GM23248 (cell line): Measurements from ENCODE around the gene PRLR. TPM values are rescaled to one million over a fixed set of nuclear protein-coding genes. Genes with fewer than 3 reads are reported as not detected.

Experiments
- DNase-seq: peaks from one replicate; pipeline ENCODE4 v3.0.0-alpha.2; 2015
- H2AFZ ChIP-seq: fragments of 200-600 bp; sonication (generic); 2 replicates; pipeline ENCODE4 v1.6.1; 2016; ENCODE audit warnings: antibody characterized with exemption
- H3F3A ChIP-seq: fragments of 200-600 bp; sonication (generic); 2 replicates; pipeline ENCODE4 v1.6.1; 2016; ENCODE audit warnings: mild to moderate bottlenecking, antibody characterized with exemption, mixed run types; ENCODE audit not compliant: insufficient read depth
- H3K27ac ChIP-seq: fragments of 200-600 bp; sonication (generic); 2 replicates; pipeline ENCODE4 v1.5.1; 2016; ENCODE audit warnings: mild to moderate bottlenecking
- H3K27me3 ChIP-seq: fragments of 200-600 bp; sonication (generic); replicated peaks from 2 replicates; pipeline ENCODE4 v1.6.1; 2016; ENCODE audit warnings: mild to moderate bottlenecking; ENCODE audit not compliant: insufficient read depth
- H3K36me3 ChIP-seq: fragments of 200-600 bp; sonication (generic); 2 replicates; pipeline ENCODE4 v1.6.1; 2016; ENCODE audit warnings: low read depth, mild to moderate bottlenecking
- H3K4me1 ChIP-seq: fragments of 200-600 bp; sonication (generic); 2 replicates; pipeline ENCODE4 v1.6.1; 2016; ENCODE audit warnings: mild to moderate bottlenecking; ENCODE audit not compliant: insufficient read depth
- H3K4me2 ChIP-seq: fragments of 200-600 bp; sonication (generic); one replicate; pipeline ENCODE4 v1.6.1; 2016; ENCODE audit warnings: mild to moderate bottlenecking; ENCODE audit not compliant: unreplicated experiment
- H3K4me3 ChIP-seq: fragments of 200-600 bp; sonication (generic); 2 replicates; pipeline ENCODE4 v1.5.1; 2016; ENCODE audit warnings: mild to moderate bottlenecking
- H3K79me2 ChIP-seq: fragments of 200-600 bp; sonication (generic); 2 replicates; pipeline ENCODE4 v1.6.1; 2016; ENCODE audit warnings: mild to moderate bottlenecking; ENCODE audit not compliant: insufficient read depth
- H3K9ac ChIP-seq: fragments of 200-600 bp; sonication (generic); 2 replicates; pipeline ENCODE4 v1.6.1; 2016; ENCODE audit warnings: mild to moderate bottlenecking
- H3K9me2 ChIP-seq: fragments of 200-600 bp; sonication (generic); 2 replicates; pipeline ENCODE4 v1.6.1; 2016; ENCODE audit warnings: mixed run types, mild to moderate bottlenecking, moderate library complexity; ENCODE audit not compliant: insufficient read depth
- H3K9me3 ChIP-seq: fragments of 200-600 bp; sonication (generic); one replicate; pipeline ENCODE4 v1.6.1; 2017; ENCODE audit warnings: low read depth
- H4K20me1 ChIP-seq: fragments of 200-600 bp; sonication (generic); 2 replicates; pipeline ENCODE4 v1.6.0; 2016; ENCODE audit not compliant: insufficient read depth
- EZH2 ChIP-seq: fragments of 200-600 bp; sonication (generic); IDR thresholded peaks from 2 replicates; pipeline ENCODE4 v1.6.1; 2018; ENCODE audit warnings: antibody characterized with exemption, mild to moderate bottlenecking; ENCODE audit not compliant: insufficient read depth, poor library complexity, severe bottlenecking
- EZH2phosphoT487 ChIP-seq: fragments of 200-600 bp; sonication (generic); IDR thresholded peaks from 2 replicates; pipeline ENCODE4 v1.6.1; 2018; ENCODE audit warnings: antibody characterized with exemption, moderate library complexity, mild to moderate bottlenecking, low read depth; ENCODE audit not compliant: insufficient read depth
- WGBS, 2 experiments: methylation state at CpG; one replicate each; pipeline ENCODE4 v1.1.6; 2015 to 2017; ENCODE audit warnings: low lambda C conversion rate in 2 of 2, low coverage in 1 of 2; ENCODE audit errors: missing lambda C conversion rate in 2 of 2; 5-methylcytosine and 5-hydroxymethylcytosine counted together
- in situ Hi-C: fragments of 300-500 bp; cut with MboI; formaldehyde crosslinking; loops from 2 replicates; pipeline ENCODE4 v1.15.0; 2020
- polyA plus RNA-seq: library from polyadenylated mRNA; unstranded; fragments of >200 nt; fragmentation: Nextera tagmentation; extraction: Ambion mirVana; gene quantifications from 2 replicates; pipeline ENCODE4 v1.2.1, GENCODE V29; 2016
- total RNA-seq: library from RNA; depleted of rRNA; stranded (reverse); fragments of >200 nt; shearing (Covaris generic); gene quantifications from 2 replicates; pipeline ENCODE4 v1.2.3, GENCODE V29; 2014

The PRLR gene
- total and polyA plus RNA-seq, 2 experiments from 2014 or later, result 0.80 to 5.8 TPM

DNA sequence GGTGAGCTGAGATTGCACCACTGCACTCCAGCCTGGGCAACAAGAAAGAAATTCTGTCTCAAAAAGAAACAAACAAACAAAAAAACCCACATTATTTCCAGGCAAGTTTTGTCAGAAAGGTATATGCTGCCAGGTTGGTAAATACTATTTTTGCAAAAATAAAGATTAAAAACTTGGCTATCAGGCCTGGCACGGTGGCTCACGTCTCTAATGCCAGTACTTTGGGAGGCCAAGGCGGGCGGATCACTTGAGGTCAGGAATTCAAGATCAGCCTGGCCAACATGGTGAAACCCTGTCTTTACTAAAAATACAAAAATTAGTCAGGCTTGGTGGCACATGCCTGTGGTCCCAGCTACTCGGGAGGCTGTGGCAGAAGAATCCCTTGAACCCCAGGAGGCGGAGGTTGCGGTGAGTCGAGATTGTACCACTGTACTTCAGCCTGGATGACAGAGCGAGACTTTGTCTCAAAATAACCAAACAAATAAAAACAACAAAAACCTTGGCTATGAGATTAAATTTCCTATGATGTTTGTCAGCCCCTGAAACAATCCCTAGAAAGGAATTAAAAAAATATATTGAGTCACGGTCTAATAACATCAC, 205.3 kb downstream of the PRLR start:
- peaks cover 9% of the 10 kb centered on the region for H3K4me1 ChIP-seq
- no peak overlapping the region for H3K4me3 ChIP-seq
- no peak overlapping the region for H2AFZ ChIP-seq
- H3K9me2 ChIP-seq, result no peaks in the 10 kb centered on the region
- no peak overlapping the region for H3K9ac ChIP-seq
- no peaks in the 10 kb centered on the region for H3K27me3 ChIP-seq
- 49 to 51% methylated on average over 10 of the region's 10 CpGs for WGBS, 2 experiments
- no peaks in the 10 kb centered on the region for H4K20me1 ChIP-seq
- DNase-seq, result no peak
- no peaks in the 10 kb centered on the region for H3K9me3 ChIP-seq
- in situ Hi-C loops, result no loop called here
- H3K36me3 ChIP-seq, result no peaks in the 10 kb centered on the region
- no peaks in the 10 kb centered on the region for H3K79me2 ChIP-seq
- H3K27ac ChIP-seq, result no peak overlapping the region
- peaks cover 3% of the 10 kb centered on the region; the same call in 1 of the 2 replicates for H3F3A ChIP-seq
- TF ChIP-seq EZH2phosphoT487 (no peak), EZH2 (no peak)
- H3K4me2 ChIP-seq, result no peak overlapping the region

- Histone ChIP-seq H3K4me3 (no peak overlapping the region), H2AFZ (no peak overlapping the region), H3F3A (no peaks in the 10 kb centered on the region), H3K4me2 (no peak overlapping the region), H3K27ac (no peak overlapping the region), H4K20me1 (no peaks in the 10 kb centered on the region), H3K27me3 (no peaks in the 10 kb centered on the region), H3K36me3 (no peaks in the 10 kb centered on the region), H3K9ac (no peak overlapping the region), H3K79me2 (no peaks in the 10 kb centered on the region), H3K9me3 (no peaks in the 10 kb centered on the region), H3K4me1 (no peaks in the 10 kb centered on the region), H3K9me2 (no peaks in the 10 kb centered on the region)
- WGBS, 2 experiments, result 60 to 68% methylated on average over 7 of the region's 7 CpGs
- DNase-seq, result no peak
- in situ Hi-C loops, result no loop called here
- TF ChIP-seq EZH2 (no peak), EZH2phosphoT487 (no peak)
These were observed 206.7 kb downstream of the PRLR start for GRCh38 chr5:35023391-35024178.

DNA sequence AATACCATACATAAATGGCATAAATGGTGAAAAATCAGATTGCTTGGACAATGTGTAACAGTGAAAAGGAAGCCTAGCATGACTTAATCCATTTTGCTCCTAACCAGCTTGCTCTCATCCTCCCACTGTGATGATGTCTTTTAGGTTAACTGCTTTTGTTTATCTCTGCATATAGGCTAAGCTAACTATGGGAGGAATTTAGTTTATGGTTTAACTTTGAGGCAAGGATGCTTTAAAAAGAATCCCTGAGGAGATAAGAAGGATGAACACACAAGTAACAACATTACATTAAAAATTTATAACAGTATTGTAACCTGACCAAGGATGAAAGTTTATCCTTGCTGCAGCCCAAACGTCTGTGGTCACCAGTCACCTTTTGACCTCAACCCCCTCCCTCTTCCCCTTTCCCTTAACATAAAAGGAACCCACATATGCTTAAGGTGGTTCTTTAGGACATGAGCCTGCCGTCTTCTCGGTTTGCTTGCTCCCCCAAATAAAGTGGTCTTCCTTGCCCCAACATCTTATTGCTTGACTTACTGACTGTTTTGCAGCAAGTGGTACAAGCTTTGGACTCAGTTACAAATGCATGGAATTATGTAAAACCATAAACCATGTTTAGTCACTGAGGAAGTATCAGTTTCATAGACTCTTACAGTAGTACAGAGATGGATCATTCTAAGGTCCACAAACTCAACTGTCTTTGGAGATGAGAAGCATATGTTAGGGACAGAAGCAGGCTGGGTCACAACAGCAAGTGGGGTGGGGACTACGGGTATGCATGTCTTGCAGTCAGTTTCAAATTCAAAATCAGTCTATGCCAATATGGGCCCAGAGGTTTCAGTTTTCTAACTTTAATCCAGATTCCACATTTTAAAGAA, 213.9 kb downstream of the PRLR start:
- H3K4me2 ChIP-seq, result no peak overlapping the region
- H2AFZ ChIP-seq, result no peak overlapping the region
- TF ChIP-seq EZH2phosphoT487, result no peak
- TF ChIP-seq EZH2, result no peak
- no peaks in the 10 kb centered on the region for H3K4me1 ChIP-seq
- no peaks in the 10 kb centered on the region for H3K9me2 ChIP-seq
- in situ Hi-C loops, result no loop called here
- H3K9me3 ChIP-seq, result no peaks in the 10 kb centered on the region
- no peak overlapping the region for H3K4me3 ChIP-seq
- no peak overlapping the region for H3K27ac ChIP-seq
- no peak for DNase-seq
- H3K9ac ChIP-seq, result no peak overlapping the region
- H3F3A ChIP-seq, result no peaks in the 10 kb centered on the region
- H3K79me2 ChIP-seq, result no peaks in the 10 kb centered on the region
- no peaks in the 10 kb centered on the region for H4K20me1 ChIP-seq
- H3K36me3 ChIP-seq, result no peaks in the 10 kb centered on the region
- H3K27me3 ChIP-seq, result no peaks in the 10 kb centered on the region
- 50 to 62% methylated on average over 4 of the region's 4 CpGs for WGBS, 2 experiments

DNA sequence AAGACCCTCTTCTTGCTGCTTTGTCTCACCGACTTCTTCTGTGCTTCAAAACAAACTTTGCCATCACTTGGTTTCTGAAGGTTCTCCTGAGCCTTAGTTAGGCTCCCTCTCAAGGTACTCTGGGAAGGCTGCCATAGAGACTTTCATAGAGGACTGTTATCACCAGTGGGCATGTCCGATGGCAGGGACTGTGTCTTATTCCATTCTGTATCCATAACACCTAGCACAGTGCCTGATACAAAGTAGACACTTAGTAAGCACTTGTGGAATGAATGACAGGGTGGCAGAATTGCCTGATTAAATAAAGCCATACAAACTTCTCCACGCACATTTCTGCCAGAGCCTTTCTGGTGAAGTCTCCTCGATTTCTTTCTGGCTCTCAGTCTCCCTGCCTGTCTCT, 215.2 kb downstream of the PRLR start:
- no peak for DNase-seq

More for the DNA sequence above, 215.2 kb downstream of the PRLR start:
- Histone ChIP-seq H3K4me2 (no peak overlapping the region), H4K20me1 (no peaks in the 10 kb centered on the region), H3K79me2 (no peaks in the 10 kb centered on the region), H3K9me2 (no peaks in the 10 kb centered on the region), H3K27ac (no peak overlapping the region), H2AFZ (no peak overlapping the region), H3K36me3 (no peaks in the 10 kb centered on the region), H3K27me3 (no peaks in the 10 kb centered on the region), H3K4me1 (no peaks in the 10 kb centered on the region), H3K9me3 (no peaks in the 10 kb centered on the region), H3K4me3 (no peak overlapping the region), H3K9ac (no peak overlapping the region), H3F3A (no peaks in the 10 kb centered on the region)
- WGBS, 2 experiments, result 76% methylated on average over 4 of the region's 4 CpGs
- in situ Hi-C loops, result no loop called here
- no peak for TF ChIP-seq EZH2
- TF ChIP-seq EZH2phosphoT487, result no peak
